ENCODE data around the gene WDR90.
A peak's percentile ranks its signal among the peaks of the same experiment; 100 is the strongest.

The WDR90 gene

GRCh38 chr16:648781-649589 lies at the start of gene WDR90:
Gene WDR90, plus strand, starts transcription at chr16:649365. Its CDS starts 52 bp downstream, at chr16:649417.
- peaks cover 12% of the 10 kb centered on the region for H3K4me1 Mint-ChIP-seq (ENCODE audit: low read depth)
- H3K36me3 Mint-ChIP-seq = no peaks in the 10 kb centered on the region
- peak within 1 kb of the TSS; percentile 81 for H3K27ac Mint-ChIP-seq
- H3K4me3 Mint-ChIP-seq = peak within 1 kb of the TSS; percentile 84
- no peaks in the 10 kb centered on the region for H3K27me3 Mint-ChIP-seq
- H3K9me3 Mint-ChIP-seq (ENCODE audit: low read depth) = no peaks in the 10 kb centered on the region

GRCh38 chr16:600781-601180 lies 48.4 kb upstream of the WDR90 start:
- no peaks in the 10 kb centered on the region for H3K36me3 Mint-ChIP-seq
- no peak overlapping the region for H3K4me3 Mint-ChIP-seq
- peaks cover 15% of the 10 kb centered on the region for H3K4me1 Mint-ChIP-seq (ENCODE audit: low read depth)
- no peak overlapping the region for H3K27ac Mint-ChIP-seq
- H3K9me3 Mint-ChIP-seq (ENCODE audit: low read depth) = no peaks in the 10 kb centered on the region
- H3K27me3 Mint-ChIP-seq = no peaks in the 10 kb centered on the region

- H3K4me3 Mint-ChIP-seq = no peak overlapping the region
- H3K9me3 Mint-ChIP-seq (ENCODE audit: low read depth) = no peaks in the 10 kb centered on the region
- no peaks in the 10 kb centered on the region for H3K27me3 Mint-ChIP-seq
- peaks cover 15% of the 10 kb centered on the region for H3K4me1 Mint-ChIP-seq (ENCODE audit: low read depth)
- no peak overlapping the region for H3K27ac Mint-ChIP-seq
- H3K36me3 Mint-ChIP-seq = no peaks in the 10 kb centered on the region
Observed at GRCh38 chr16:603933-604332, 45.2 kb upstream of the WDR90 start.

- no peak overlapping the region for H3K27ac Mint-ChIP-seq
Observed at GRCh38 chr16:606656-607307, 42.4 kb upstream of the WDR90 start.

GRCh38 chr16:608019-608418 lies 41.1 kb upstream of the WDR90 start:
- H3K4me3 Mint-ChIP-seq = no peak overlapping the region

More at GRCh38 chr16:606656-607307, 42.4 kb upstream of the WDR90 start:
- Mint-ChIP-seq H3K9me3 (ENCODE audit: low read depth) (no peaks in the 10 kb centered on the region), H3K4me1 (ENCODE audit: low read depth) (peaks cover 16% of the 10 kb centered on the region), H3K27me3 (no peaks in the 10 kb centered on the region), H3K4me3 (no peak overlapping the region), H3K36me3 (no peaks in the 10 kb centered on the region)

GRCh38 chr16:609316-609715 lies 39.8 kb upstream of the WDR90 start:
- Mint-ChIP-seq H3K9me3 (ENCODE audit: low read depth) (no peaks in the 10 kb centered on the region), H3K4me3 (no peak overlapping the region), H3K27ac (no peak overlapping the region), H3K36me3 (no peaks in the 10 kb centered on the region), H3K27me3 (no peaks in the 10 kb centered on the region), H3K4me1 (ENCODE audit: low read depth) (peaks cover 3% of the 10 kb centered on the region)

More at GRCh38 chr16:608019-608418, 41.1 kb upstream of the WDR90 start:
- no peaks in the 10 kb centered on the region for H3K36me3 Mint-ChIP-seq
- H3K4me1 Mint-ChIP-seq (ENCODE audit: low read depth) = peaks cover 12% of the 10 kb centered on the region
- no peaks in the 10 kb centered on the region for H3K27me3 Mint-ChIP-seq
- H3K9me3 Mint-ChIP-seq (ENCODE audit: low read depth) = no peaks in the 10 kb centered on the region
- peak overlapping the region; percentile 41 for H3K27ac Mint-ChIP-seq

GRCh38 chr16:609984-610383 lies 39.2 kb upstream of the WDR90 start:
- Mint-ChIP-seq H3K27ac (no peak overlapping the region), H3K27me3 (no peaks in the 10 kb centered on the region), H3K4me3 (no peak overlapping the region), H3K4me1 (ENCODE audit: low read depth) (peaks cover 3% of the 10 kb centered on the region), H3K9me3 (ENCODE audit: low read depth) (no peaks in the 10 kb centered on the region), H3K36me3 (no peaks in the 10 kb centered on the region)

GRCh38 chr16:610513-611381 lies 38.4 kb upstream of the WDR90 start:
- H3K27ac Mint-ChIP-seq = no peak overlapping the region
- no peaks in the 10 kb centered on the region for H3K36me3 Mint-ChIP-seq
- H3K4me1 Mint-ChIP-seq (ENCODE audit: low read depth) = peaks cover 3% of the 10 kb centered on the region
- H3K27me3 Mint-ChIP-seq = no peaks in the 10 kb centered on the region
- no peak overlapping the region for H3K4me3 Mint-ChIP-seq
- H3K9me3 Mint-ChIP-seq (ENCODE audit: low read depth) = no peaks in the 10 kb centered on the region

- H3K27ac Mint-ChIP-seq = no peak overlapping the region
Observed at GRCh38 chr16:615122-615521, 34.0 kb upstream of the WDR90 start.

GRCh38 chr16:616733-617586 lies 32.2 kb upstream of the WDR90 start:
- H3K36me3 Mint-ChIP-seq = no peaks in the 10 kb centered on the region
- H3K27ac Mint-ChIP-seq = no peak overlapping the region
- no peaks in the 10 kb centered on the region for H3K9me3 Mint-ChIP-seq (ENCODE audit: low read depth)
- H3K27me3 Mint-ChIP-seq = no peaks in the 10 kb centered on the region
- H3K4me3 Mint-ChIP-seq = no peak overlapping the region
- no peaks in the 10 kb centered on the region for H3K4me1 Mint-ChIP-seq (ENCODE audit: low read depth)

More at GRCh38 chr16:615122-615521, 34.0 kb upstream of the WDR90 start:
- H3K9me3 Mint-ChIP-seq (ENCODE audit: low read depth) = no peaks in the 10 kb centered on the region
- H3K4me1 Mint-ChIP-seq (ENCODE audit: low read depth) = peaks cover 3% of the 10 kb centered on the region
- no peak overlapping the region for H3K4me3 Mint-ChIP-seq
- H3K36me3 Mint-ChIP-seq = no peaks in the 10 kb centered on the region
- H3K27me3 Mint-ChIP-seq = no peaks in the 10 kb centered on the region

GRCh38 chr16:617855-618254 lies 31.3 kb upstream of the WDR90 start:
- Mint-ChIP-seq H3K36me3 (no peaks in the 10 kb centered on the region), H3K4me1 (ENCODE audit: low read depth) (no peaks in the 10 kb centered on the region), H3K27me3 (no peaks in the 10 kb centered on the region), H3K9me3 (ENCODE audit: low read depth) (no peaks in the 10 kb centered on the region), H3K4me3 (no peak overlapping the region), H3K27ac (no peak overlapping the region)

- Mint-ChIP-seq H3K4me3 (no peak overlapping the region), H3K9me3 (ENCODE audit: low read depth) (no peaks in the 10 kb centered on the region), H3K27ac (no peak overlapping the region), H3K4me1 (ENCODE audit: low read depth) (no peaks in the 10 kb centered on the region), H3K36me3 (no peaks in the 10 kb centered on the region), H3K27me3 (no peaks in the 10 kb centered on the region)
Observed at GRCh38 chr16:619476-620100, 29.6 kb upstream of the WDR90 start.

- no peaks in the 10 kb centered on the region for H3K27me3 Mint-ChIP-seq
- no peak overlapping the region for H3K27ac Mint-ChIP-seq
- no peaks in the 10 kb centered on the region for H3K4me1 Mint-ChIP-seq (ENCODE audit: low read depth)
- no peaks in the 10 kb centered on the region for H3K36me3 Mint-ChIP-seq
- H3K4me3 Mint-ChIP-seq = no peak overlapping the region
- no peaks in the 10 kb centered on the region for H3K9me3 Mint-ChIP-seq (ENCODE audit: low read depth)
Observed at GRCh38 chr16:620700-621525, 28.3 kb upstream of the WDR90 start.

Data from activated naive CD8-positive, alpha-beta T cell (primary cell).